ENCODE measurements around the gene BTLA.

BTLA gene

GRCh38 chr3:112504123-112504522 lies 4.9 kb upstream of the BTLA start:
- Histone ChIP-seq H3K4me3 (ENCODE audit: low read depth, low read length) (no peak overlapping the region), H3K36me3 (ENCODE audit: control insufficient read depth in 2 of 2, insufficient read depth in 1 of 2, low read length in 2 of 2) (no peaks in the 10 kb centered on the region), H3K27ac (ENCODE audit: extremely low read depth, low read depth, low read length) (no peak overlapping the region), H3K9me3 (ENCODE audit: control insufficient read depth, insufficient read depth, low read depth, low read length) (no peaks in the 10 kb centered on the region), H3K4me1 (ENCODE audit: control insufficient read depth, insufficient read depth, low read length) (no peaks in the 10 kb centered on the region)
- CTCF ChIA-PET = no interaction called here
- TF ChIP-seq, protein P1, sequence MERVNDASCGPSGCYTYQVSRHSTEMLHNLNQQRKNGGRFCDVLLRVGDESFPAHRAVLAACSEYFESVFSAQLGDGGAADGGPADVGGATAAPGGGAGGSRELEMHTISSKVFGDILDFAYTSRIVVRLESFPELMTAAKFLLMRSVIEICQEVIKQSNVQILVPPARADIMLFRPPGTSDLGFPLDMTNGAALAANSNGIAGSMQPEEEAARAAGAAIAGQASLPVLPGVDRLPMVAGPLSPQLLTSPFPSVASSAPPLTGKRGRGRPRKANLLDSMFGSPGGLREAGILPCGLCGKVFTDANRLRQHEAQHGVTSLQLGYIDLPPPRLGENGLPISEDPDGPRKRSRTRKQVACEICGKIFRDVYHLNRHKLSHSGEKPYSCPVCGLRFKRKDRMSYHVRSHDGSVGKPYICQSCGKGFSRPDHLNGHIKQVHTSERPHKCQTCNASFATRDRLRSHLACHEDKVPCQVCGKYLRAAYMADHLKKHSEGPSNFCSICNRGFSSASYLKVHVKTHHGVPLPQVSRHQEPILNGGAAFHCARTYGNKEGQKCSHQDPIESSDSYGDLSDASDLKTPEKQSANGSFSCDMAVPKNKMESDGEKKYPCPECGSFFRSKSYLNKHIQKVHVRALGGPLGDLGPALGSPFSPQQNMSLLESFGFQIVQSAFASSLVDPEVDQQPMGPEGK (tag by site-specific recombination; IDR thresholded peaks at IDR 0.05) = no peak
- no peak for TF ChIP-seq ZNF169 (tag by site-specific recombination; IDR thresholded peaks at IDR 0.05)
- no peak for TF ChIP-seq ZBTB26 (tag by site-specific recombination; optimal IDR thresholded peaks at IDR 0.05)
- TF ChIP-seq SP7 (tag by site-specific recombination; IDR thresholded peaks at IDR 0.05) = no peak
- TF ChIP-seq ZNF138 (tag by site-specific recombination; IDR thresholded peaks at IDR 0.05; ENCODE audit: borderline replicate concordance) = no peak
- POLR2A ChIA-PET = no interaction called here

DNA sequence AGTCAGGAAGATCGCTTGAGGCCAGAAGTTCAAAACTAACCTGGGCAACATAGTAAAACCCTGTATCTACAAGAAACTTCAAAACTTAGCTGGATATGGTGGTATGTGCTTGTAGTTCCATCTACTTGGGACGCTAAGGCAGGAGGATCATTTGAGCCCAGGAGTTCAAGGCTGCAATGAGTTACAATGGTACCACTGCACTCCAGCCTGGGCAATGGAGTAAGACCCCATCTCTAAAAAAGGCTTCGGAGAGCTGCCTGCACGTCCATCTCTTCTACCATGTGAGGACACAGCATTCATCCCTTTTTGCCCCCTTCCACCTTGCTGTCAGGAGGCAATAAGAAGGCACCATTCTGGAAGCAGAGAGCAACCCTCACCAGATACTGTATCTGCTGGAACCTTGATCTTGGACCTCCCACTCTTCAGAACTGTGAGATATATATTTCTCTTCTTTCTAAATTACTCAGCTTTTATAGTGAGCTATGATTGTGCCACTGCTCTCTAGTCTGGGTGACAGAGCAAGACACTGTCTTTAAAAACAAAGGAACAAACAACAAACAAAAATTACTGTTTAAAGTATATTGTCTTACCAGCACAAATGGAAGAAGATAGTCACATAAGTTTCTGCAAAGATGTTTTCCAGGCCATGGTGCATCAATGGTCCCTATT lies 4.2 kb upstream of the BTLA start:
- H3K27ac ChIP-seq (ENCODE audit: extremely low read depth, low read depth, low read length) = no peak overlapping the region
- H3K36me3 ChIP-seq (ENCODE audit: control insufficient read depth in 2 of 2, insufficient read depth in 1 of 2, low read length in 2 of 2) = no peaks in the 10 kb centered on the region
- H3K4me3 ChIP-seq (ENCODE audit: low read depth, low read length) = no peak overlapping the region
- no peaks in the 10 kb centered on the region for H3K4me1 ChIP-seq (ENCODE audit: control insufficient read depth, insufficient read depth, low read length)
- ChIA-PET POLR2A (no interaction called here), CTCF (interaction anchor here (0.6 to 0.7 kb wide), 2 partner anchors 42 to 547 kb away, joined by 3 read pairs; no protein-coding TSS in a partner anchor)
- H3K9me3 ChIP-seq (ENCODE audit: control insufficient read depth, insufficient read depth, low read depth, low read length) = no peaks in the 10 kb centered on the region
- TF ChIP-seq ZNF24 (tag by site-specific recombination; IDR thresholded peaks at IDR 0.05) (no peak), ZNF600 (tag by site-specific recombination; IDR thresholded peaks at IDR 0.05) (no peak), ZFP69B (tag by site-specific recombination; IDR thresholded peaks at IDR 0.05) (no peak), ZNF791 (tag by site-specific recombination; IDR thresholded peaks at IDR 0.05) (no peak), ZNF26 (tag by site-specific recombination; IDR thresholded peaks at IDR 0.05) (no peak), GLI2 (tag by site-specific recombination; IDR thresholded peaks at IDR 0.05; ENCODE audit: borderline replicate concordance, low read depth) (no peak), ZNF112 (tag by site-specific recombination; IDR thresholded peaks at IDR 0.05) (no peak), ZNF518A (tag by site-specific recombination; conservative IDR thresholded peaks at IDR 0.05; ENCODE audit: low read depth) (no peak), SALL2 (tag by site-specific recombination; IDR thresholded peaks at IDR 0.05; ENCODE audit: borderline replicate concordance) (no peak), KLF17 (tag by site-specific recombination; IDR thresholded peaks at IDR 0.05) (no peak), ZNF596 (tag by site-specific recombination; IDR thresholded peaks at IDR 0.05) (no peak)
- TF ChIP-seq, protein P2, sequence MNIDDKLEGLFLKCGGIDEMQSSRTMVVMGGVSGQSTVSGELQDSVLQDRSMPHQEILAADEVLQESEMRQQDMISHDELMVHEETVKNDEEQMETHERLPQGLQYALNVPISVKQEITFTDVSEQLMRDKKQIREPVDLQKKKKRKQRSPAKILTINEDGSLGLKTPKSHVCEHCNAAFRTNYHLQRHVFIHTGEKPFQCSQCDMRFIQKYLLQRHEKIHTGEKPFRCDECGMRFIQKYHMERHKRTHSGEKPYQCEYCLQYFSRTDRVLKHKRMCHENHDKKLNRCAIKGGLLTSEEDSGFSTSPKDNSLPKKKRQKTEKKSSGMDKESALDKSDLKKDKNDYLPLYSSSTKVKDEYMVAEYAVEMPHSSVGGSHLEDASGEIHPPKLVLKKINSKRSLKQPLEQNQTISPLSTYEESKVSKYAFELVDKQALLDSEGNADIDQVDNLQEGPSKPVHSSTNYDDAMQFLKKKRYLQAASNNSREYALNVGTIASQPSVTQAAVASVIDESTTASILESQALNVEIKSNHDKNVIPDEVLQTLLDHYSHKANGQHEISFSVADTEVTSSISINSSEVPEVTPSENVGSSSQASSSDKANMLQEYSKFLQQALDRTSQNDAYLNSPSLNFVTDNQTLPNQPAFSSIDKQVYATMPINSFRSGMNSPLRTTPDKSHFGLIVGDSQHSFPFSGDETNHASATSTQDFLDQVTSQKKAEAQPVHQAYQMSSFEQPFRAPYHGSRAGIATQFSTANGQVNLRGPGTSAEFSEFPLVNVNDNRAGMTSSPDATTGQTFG (tag by site-specific recombination; IDR thresholded peaks at IDR 0.05; ENCODE audit: borderline replicate concordance) = no peak
